OCI-LY7 (cell line): ENCODE data around the gene REXO1. TPM values are rescaled to one million over a fixed set of nuclear protein-coding genes. Genes with fewer than 3 reads are reported as not detected.

Experiments used
- BruUV-seq: library from RNA; stranded (reverse); fragments of 400-500 nt; replicated peaks from 2 replicates; lab custom pipeline; 2021; lab: Mats Ljungman, UMichigan
- CTCF ChIA-PET: fragments of 300-600 bp; sonication (Branson Sonifier 250); formaldehyde crosslinking; loops from one replicate; lab custom pipeline; 2022; ENCODE audit warnings: antibody characterized with exemption; ENCODE audit not compliant: unreplicated experiment; lab: Charles Lee
- POLR2A ChIA-PET: fragments of 300-600 bp; sonication (Branson Sonifier 250); formaldehyde crosslinking; loops from one replicate; lab custom pipeline; 2022; ENCODE audit warnings: antibody characterized with exemption; lab: Charles Lee
- DNase-seq: peaks from one replicate; pipeline ENCODE4 v3.0.0-alpha.2; 2015; ENCODE audit warnings: low spot score
- H2AFZ ChIP-seq: fragments of 200-600 bp; sonication (generic), shearing (Covaris generic); 2 replicates; pipeline ENCODE4 v1.6.1; 2014; ENCODE audit warnings: mild to moderate bottlenecking, antibody characterized with exemption, low read length, moderate library complexity
- H3K27ac ChIP-seq: fragments of 200-600 bp; sonication (generic); 2 replicates; pipeline ENCODE4 v1.5.1; 2014; ENCODE audit warnings: mixed run types, low read depth, mild to moderate bottlenecking, moderate library complexity, low read length, inconsistent platforms; ENCODE audit not compliant: poor library complexity, severe bottlenecking
- H3K36me3 ChIP-seq: fragments of 200-600 bp; sonication (generic); 2 replicates; pipeline ENCODE4 v1.6.1; 2014; ENCODE audit warnings: mild to moderate bottlenecking, antibody characterized with exemption, low read length, moderate library complexity, mixed read lengths; ENCODE audit not compliant: insufficient read depth
- H3K4me1 ChIP-seq: fragments of 200-600 bp; sonication (generic); 2 replicates; pipeline ENCODE4 v1.5.1; 2014; ENCODE audit warnings: mild to moderate bottlenecking, low read length; ENCODE audit not compliant: insufficient read depth, poor library complexity, severe bottlenecking
- H3K4me2 ChIP-seq: fragments of 200-600 bp; sonication (generic); 2 replicates; pipeline ENCODE4 v1.6.1; 2014; ENCODE audit warnings: mild to moderate bottlenecking, low read length
- H3K4me3 ChIP-seq: fragments of 200-600 bp; sonication (generic); 2 replicates; pipeline ENCODE4 v1.5.1; 2014; ENCODE audit warnings: mild to moderate bottlenecking, low read depth, low read length; ENCODE audit not compliant: poor library complexity, severe bottlenecking
- H3K79me2 ChIP-seq: fragments of 200-600 bp; sonication (generic); 2 replicates; pipeline ENCODE4 v1.6.1; 2016; ENCODE audit warnings: low read depth, mild to moderate bottlenecking, low read length, moderate library complexity, mixed read lengths; ENCODE audit not compliant: insufficient read depth
- H3K9me2 ChIP-seq: fragments of 200-600 bp; sonication (generic); 2 replicates; pipeline ENCODE4 v1.6.1; 2016; ENCODE audit warnings: mild to moderate bottlenecking, low read length, mixed read lengths; ENCODE audit not compliant: insufficient read depth
- H3K9me3 ChIP-seq: fragments of 200-600 bp; sonication (generic); 2 replicates; pipeline ENCODE4 v1.6.1; 2014; ENCODE audit warnings: mild to moderate bottlenecking, mixed run types, low read length, mixed read lengths
- H4K20me1 ChIP-seq: fragments of 200-600 bp; sonication (generic); 2 replicates; pipeline ENCODE4 v1.6.1; 2014; ENCODE audit warnings: mild to moderate bottlenecking, antibody characterized with exemption, low read length, moderate library complexity, mixed read lengths; ENCODE audit not compliant: insufficient read depth
- CTCF ChIP-seq: fragments of 200-600 bp; sonication (generic); conservative IDR thresholded peaks from 2 replicates; pipeline ENCODE4 v1.5.1; 2014; ENCODE audit warnings: mild to moderate bottlenecking, antibody characterized with exemption, low read length, moderate library complexity, mixed read lengths
- EZH2phosphoT487 ChIP-seq: fragments of 200-600 bp; sonication (generic); IDR thresholded peaks from 2 replicates; pipeline ENCODE4 v1.6.1; 2018; ENCODE audit warnings: low read depth, borderline replicate concordance, mild to moderate bottlenecking, mixed run types, antibody characterized with exemption, low read length, moderate library complexity, mixed read lengths
- intact Hi-C: fragments of 100-400 bp; cut with micrococcal nuclease; formaldehyde crosslinking; loops from one replicate; pipeline ENCODE4 v1.10.0; 2022; ENCODE audit not compliant: unreplicated experiment
- total RNA-seq, 2 experiments: library from RNA; depleted of rRNA in 1 of 2; stranded (reverse); fragments of >200 nt in 1 of 2; shearing (Covaris generic) in 1 of 2; gene quantifications; 2 replicates each; pipeline ENCODE4 v1.2.3, GENCODE V29; 2014 to 2022

The REXO1 gene
- total RNA-seq, 2 experiments from 2014 or later: 24.0 to 52.8 TPM

- ChIA-PET POLR2A (no interaction called here), CTCF (no interaction called here)
- TF ChIP-seq EZH2phosphoT487: no peak
- no peak for TF ChIP-seq CTCF
- no peak for DNase-seq
- Histone ChIP-seq H3K9me2 (no peaks in the 10 kb centered on the region), H4K20me1 (no peaks in the 10 kb centered on the region), H3K4me3 (no peak overlapping the region), H2AFZ (no peak overlapping the region), H3K27ac (no peak overlapping the region), H3K36me3 (no peaks in the 10 kb centered on the region), H3K9me3 (no peaks in the 10 kb centered on the region), H3K4me1 (peaks cover 6% of the 10 kb centered on the region), H3K79me2 (no peaks in the 10 kb centered on the region), H3K4me2 (no peak overlapping the region)
- intact Hi-C loops: no loop called here
- no TSS peak for BruUV-seq
Measured at GRCh38 chr19:1807030-1807694, 41.1 kb downstream of the REXO1 start.

- CTCF ChIA-PET: no interaction called here
- H3K4me2 ChIP-seq: no peak overlapping the region
- BruUV-seq: no TSS peak
Measured at GRCh38 chr19:1806184-1807029, 41.9 kb downstream of the REXO1 start.

More at GRCh38 chr19:1806184-1807029, 41.9 kb downstream of the REXO1 start:
- TF ChIP-seq EZH2phosphoT487 (no peak), CTCF (no peak)
- POLR2A ChIA-PET: no interaction called here
- H3K27ac ChIP-seq: no peak overlapping the region
- H3K36me3 ChIP-seq: no peaks in the 10 kb centered on the region
- no peaks in the 10 kb centered on the region for H3K79me2 ChIP-seq
- no peaks in the 10 kb centered on the region for H4K20me1 ChIP-seq
- no peak overlapping the region for H2AFZ ChIP-seq
- H3K9me3 ChIP-seq: no peaks in the 10 kb centered on the region
- H3K9me2 ChIP-seq: no peaks in the 10 kb centered on the region
- intact Hi-C loops: no loop called here
- H3K4me1 ChIP-seq: peaks cover 3% of the 10 kb centered on the region
- no peak for DNase-seq
- no peak overlapping the region for H3K4me3 ChIP-seq
